HG02642 (cell line): Measurements from ENCODE around the gene LHB.
"Not testable (repeated sequence)": the region's sequence is repeated elsewhere in the genome, so short reads cannot be mapped to it uniquely, and the experiment has no call there.

Experiments used
- ATAC-seq: cut with Tn5 transposase; IDR thresholded peaks from one replicate; pipeline ENCODE4 v1.9.1; 2021; ENCODE audit warnings: mild to moderate bottlenecking; ENCODE audit not compliant: unreplicated experiment, poor library complexity

The LHB gene

GRCh38 chr19:49038557-49039276 lies 21.8 kb upstream of the LHB start:
- not testable (repeated sequence) for ATAC-seq

DNA sequence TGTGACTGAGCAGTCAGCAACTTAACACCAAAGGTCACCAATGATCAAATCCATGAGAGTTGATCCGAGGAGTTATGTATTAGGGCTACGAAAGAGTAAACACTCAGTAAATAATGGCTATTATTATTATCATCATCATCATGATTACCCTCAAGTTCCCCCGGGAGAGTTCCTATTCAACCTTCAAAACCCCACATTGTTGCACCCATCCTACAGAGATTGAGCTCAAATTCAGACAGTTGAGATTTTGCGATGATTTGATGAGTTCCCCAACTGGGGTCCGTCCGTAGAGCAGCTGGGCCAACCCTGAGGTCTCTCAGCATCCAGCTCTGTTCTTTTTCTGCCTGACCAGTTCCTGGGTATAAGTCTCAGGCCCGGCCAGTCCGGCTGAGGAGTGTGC lies 21.2 kb upstream of the LHB start:
- not testable (repeated sequence) for ATAC-seq

- not testable (repeated sequence) for ATAC-seq
Measured at GRCh38 chr19:49036815-49037214, 19.9 kb upstream of the LHB start, which contains the start of gene CGB1. CGB1 (minus strand) TSS chr19:49036895; CDS start chr19:49036711, 184 bp downstream.

- not testable (repeated sequence) for ATAC-seq
Measured at GRCh38 chr19:49031642-49032301, 14.9 kb upstream of the LHB start, which contains the start of gene CGB2. CGB2 (plus strand) TSS chr19:49031890; CDS start chr19:49032096, 206 bp downstream.

GRCh38 chr19:49030323-49030722 lies 13.4 kb upstream of the LHB start:
- not testable (repeated sequence) for ATAC-seq

GRCh38 chr19:49029749-49030148 lies 12.9 kb upstream of the LHB start:
- ATAC-seq = not testable (repeated sequence)

- ATAC-seq = not testable (repeated sequence)
Measured at GRCh38 chr19:49028686-49029085, 11.8 kb upstream of the LHB start.

- not testable (repeated sequence) for ATAC-seq
Measured at GRCh38 chr19:49025599-49025998, 8.7 kb upstream of the LHB start.

DNA sequence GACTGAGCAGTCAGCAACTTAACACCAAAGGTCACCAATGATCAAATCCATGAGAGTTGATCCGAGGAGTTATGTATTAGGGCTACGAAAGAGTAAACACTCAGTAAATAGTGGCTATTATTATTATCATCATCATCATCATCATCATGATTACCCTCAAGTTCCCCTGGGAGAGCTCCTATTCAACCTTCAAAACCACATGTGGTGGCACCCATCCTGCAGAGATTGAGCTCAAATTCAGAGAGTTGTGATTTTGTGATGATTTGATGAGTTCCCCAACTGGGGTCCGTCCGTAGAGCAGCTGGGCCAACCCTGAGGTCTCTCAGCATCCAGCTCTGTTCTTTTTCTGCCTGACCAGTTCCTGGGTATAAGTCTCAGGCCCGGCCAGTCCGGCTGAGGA lies 8.2 kb upstream of the LHB start:
- ATAC-seq = not testable (repeated sequence)

DNA sequence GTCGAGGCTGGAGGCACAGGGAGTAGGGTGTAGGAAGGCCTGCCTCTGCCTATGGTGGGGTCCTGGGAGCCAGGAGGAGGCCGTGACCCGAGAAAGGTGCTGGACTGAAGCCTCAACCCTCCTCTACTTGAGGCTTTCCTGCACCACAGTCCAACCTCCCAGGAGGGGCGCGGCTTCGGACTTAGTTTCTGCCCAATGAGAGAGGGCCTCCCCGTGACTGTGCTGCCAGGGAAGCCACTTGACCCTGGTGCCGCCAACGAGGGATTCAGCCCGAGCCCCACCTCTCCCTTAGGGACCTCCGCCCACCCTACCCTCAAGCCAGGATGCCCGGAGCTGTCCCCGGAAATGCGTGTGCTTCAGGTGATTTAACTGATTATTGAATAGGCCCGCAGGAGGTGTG lies 7.3 kb upstream of the LHB start, which contains the start of gene CGB3:
TSS of gene CGB3 (minus strand) at position 101 of the 400 bp plus-strand sequence. CDS start 362 bp downstream, outside the sequence.
- ATAC-seq = not testable (repeated sequence)

DNA sequence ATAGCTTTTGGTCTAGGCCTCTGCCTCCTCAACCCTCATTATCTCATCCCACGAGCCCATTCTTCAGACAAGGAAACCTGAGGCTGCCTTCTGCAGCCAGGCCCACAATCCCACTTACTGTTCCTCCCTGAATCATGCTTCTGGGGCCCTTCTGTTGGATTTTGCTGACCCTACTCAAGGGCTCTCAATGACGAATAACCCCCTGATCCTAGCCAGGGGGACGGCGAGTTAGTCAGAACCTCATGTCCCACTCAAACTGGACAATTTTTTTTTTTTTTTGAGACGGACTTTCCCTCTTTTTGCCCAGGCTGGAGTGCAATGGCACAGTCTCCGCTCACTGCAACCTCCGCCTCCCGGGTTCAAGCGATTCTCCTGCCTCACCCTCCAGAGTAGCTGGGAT lies 5.2 kb upstream of the LHB start:
- ATAC-seq = no peak

DNA sequence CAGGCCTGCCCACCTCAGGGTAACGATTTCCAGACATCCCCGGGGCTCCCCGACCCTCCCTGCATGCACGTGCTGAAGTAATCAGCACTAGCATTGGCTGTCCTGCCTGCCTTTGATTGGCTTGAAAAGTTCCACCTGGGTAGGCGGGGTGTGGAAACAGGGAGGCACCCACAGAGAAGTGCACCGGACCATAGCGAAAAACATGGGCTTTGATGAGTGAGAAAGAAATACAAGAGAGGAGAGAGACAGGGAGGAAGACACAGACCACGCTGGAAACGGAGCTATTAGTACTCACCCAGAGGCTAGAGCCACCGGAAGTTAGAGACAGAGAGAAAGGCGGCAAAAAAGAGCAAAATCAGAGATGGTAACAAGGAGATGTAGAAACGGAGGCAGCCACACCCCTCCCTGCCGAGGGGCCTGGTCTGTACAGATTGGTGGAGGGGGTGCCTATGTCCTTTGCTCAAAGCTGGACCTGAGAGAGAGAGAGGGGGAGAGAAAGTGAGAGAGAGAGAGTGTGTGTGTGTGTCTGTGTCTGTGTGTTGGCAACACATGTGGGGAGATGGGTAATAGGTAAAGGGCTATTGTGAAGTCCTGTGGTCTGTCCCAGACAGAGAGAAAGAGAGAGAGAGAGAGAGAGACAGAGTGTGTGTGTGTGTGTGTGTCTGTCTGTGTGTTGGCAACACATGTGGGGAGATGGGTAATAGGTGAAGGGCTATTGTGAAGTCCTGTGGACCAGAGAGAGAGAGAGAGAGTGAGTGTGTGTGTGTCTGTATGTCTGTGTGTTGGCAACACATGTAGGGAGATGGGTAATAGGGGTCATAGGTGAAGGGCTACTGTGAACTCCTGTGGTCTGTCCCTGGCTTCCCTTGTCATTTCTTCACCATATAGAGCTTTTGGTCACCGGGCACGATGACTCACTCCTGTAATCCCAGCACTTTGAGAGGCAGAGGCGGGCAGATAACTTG lies 4.3 kb upstream of the LHB start:
- no peak for ATAC-seq

GRCh38 chr19:49020342-49020741 lies 3.5 kb upstream of the LHB start:
- no peak for ATAC-seq

- no peak for ATAC-seq
Measured at GRCh38 chr19:49019242-49019932, 2.5 kb upstream of the LHB start.

GRCh38 chr19:49018388-49019241 lies 1.7 kb upstream of the LHB start:
- not testable (repeated sequence) for ATAC-seq

GRCh38 chr19:49017666-49018351 lies 918 bp upstream of the LHB start:
- ATAC-seq = no peak

- ATAC-seq = no peak
Measured at GRCh38 chr19:49016067-49016839, 638 bp downstream of the LHB start.

GRCh38 chr19:49014870-49015255 lies 2.0 kb downstream of the LHB start:
- ATAC-seq = no peak
